ENCODE data around the gene MANSC1. TPM values are rescaled to one million over a fixed set of nuclear protein-coding genes. Genes with fewer than 3 reads are reported as not detected.
"Not testable (repeated sequence)": the region's sequence is repeated elsewhere in the genome, so short reads cannot be mapped to it uniquely, and the experiment has no call there.

Gene MANSC1
- total RNA-seq, 1 experiment from 2014 or later, result 5.1 TPM

- in situ Hi-C loops (cut with HindIII; ENCODE audit: low pct_unique_long_range_greater_than_20kb, low sequenced_read_pairs), result no loop called here
- no peak for DNase-seq (ENCODE audit: low read depth)
Measured at GRCh38 chr12:12367482-12367998, 17.5 kb upstream of the MANSC1 start.

GRCh38 chr12:12366701-12367481, 16.8 kb upstream of the MANSC1 start:
- no peak for DNase-seq (ENCODE audit: low read depth)
- in situ Hi-C loops (cut with HindIII; ENCODE audit: low pct_unique_long_range_greater_than_20kb, low sequenced_read_pairs), result no loop called here

GRCh38 chr12:12365931-12366431, 15.9 kb upstream of the MANSC1 start:
- in situ Hi-C loops (cut with HindIII; ENCODE audit: low pct_unique_long_range_greater_than_20kb, low sequenced_read_pairs), result no loop called here

GRCh38 chr12:12365446-12365802, 15.4 kb upstream of the MANSC1 start:
- no peak for DNase-seq (ENCODE audit: low read depth)
- in situ Hi-C loops (cut with HindIII; ENCODE audit: low pct_unique_long_range_greater_than_20kb, low sequenced_read_pairs), result no loop called here

More at GRCh38 chr12:12365931-12366431, 15.9 kb upstream of the MANSC1 start:
- DNase-seq (ENCODE audit: low read depth), result no peak

GRCh38 chr12:12364787-12365445, 14.9 kb upstream of the MANSC1 start:
- in situ Hi-C loops (cut with HindIII; ENCODE audit: low pct_unique_long_range_greater_than_20kb, low sequenced_read_pairs), result no loop called here

GRCh38 chr12:12358528-12358927, 8.5 kb upstream of the MANSC1 start:
- no peak for DNase-seq (ENCODE audit: low read depth)
- in situ Hi-C loops (cut with HindIII; ENCODE audit: low pct_unique_long_range_greater_than_20kb, low sequenced_read_pairs), result no loop called here

More at GRCh38 chr12:12364787-12365445, 14.9 kb upstream of the MANSC1 start:
- no peak for DNase-seq (ENCODE audit: low read depth)

- no peak for DNase-seq (ENCODE audit: low read depth)
- in situ Hi-C loops (cut with HindIII; ENCODE audit: low pct_unique_long_range_greater_than_20kb, low sequenced_read_pairs), result no loop called here
Measured at GRCh38 chr12:12357719-12358461, 7.8 kb upstream of the MANSC1 start.

GRCh38 chr12:12356896-12357718, 7.1 kb upstream of the MANSC1 start, which contains the start of gene BORCS5:
TSS of gene BORCS5 (plus strand) at chr12:12357078. CDS start at chr12:12357452, 374 bp downstream.
- DNase-seq (ENCODE audit: low read depth), result peak; percentile 95
- in situ Hi-C loops (cut with HindIII; ENCODE audit: low pct_unique_long_range_greater_than_20kb, low sequenced_read_pairs), result no loop called here

- in situ Hi-C loops (cut with HindIII; ENCODE audit: low pct_unique_long_range_greater_than_20kb, low sequenced_read_pairs), result no loop called here
- DNase-seq (ENCODE audit: low read depth), result no peak
Measured at GRCh38 chr12:12356467-12356895, 6.4 kb upstream of the MANSC1 start.

- in situ Hi-C loops (cut with HindIII; ENCODE audit: low pct_unique_long_range_greater_than_20kb, low sequenced_read_pairs), result no loop called here
Measured at GRCh38 chr12:12353807-12354206, 3.8 kb upstream of the MANSC1 start.

GRCh38 chr12:12353276-12353675, 3.2 kb upstream of the MANSC1 start:
- in situ Hi-C loops (cut with HindIII; ENCODE audit: low pct_unique_long_range_greater_than_20kb, low sequenced_read_pairs), result no loop called here
- DNase-seq (ENCODE audit: low read depth), result no peak

More at GRCh38 chr12:12353807-12354206, 3.8 kb upstream of the MANSC1 start:
- no peak for DNase-seq (ENCODE audit: low read depth)

GRCh38 chr12:12351468-12352185, 1.6 kb upstream of the MANSC1 start:
- DNase-seq (ENCODE audit: low read depth); in situ Hi-C loops (cut with HindIII; ENCODE audit: low pct_unique_long_range_greater_than_20kb, low sequenced_read_pairs): not testable (repeated sequence)

GRCh38 chr12:12350868-12351463, 924 bp upstream of the MANSC1 start:
- peak; percentile 77 for DNase-seq (ENCODE audit: low read depth)
- in situ Hi-C loops (cut with HindIII; ENCODE audit: low pct_unique_long_range_greater_than_20kb, low sequenced_read_pairs), result no loop called here

GRCh38 chr12:12338527-12339168, 11.4 kb downstream of the MANSC1 start:
- DNase-seq (ENCODE audit: low read depth), result no peak
- in situ Hi-C loops (cut with HindIII; ENCODE audit: low pct_unique_long_range_greater_than_20kb, low sequenced_read_pairs), result loop anchor here (25.0 kb wide), 1 partner anchor 251 kb away; no protein-coding TSS in a partner anchor

- DNase-seq (ENCODE audit: low read depth), result no peak
- in situ Hi-C loops (cut with HindIII; ENCODE audit: low pct_unique_long_range_greater_than_20kb, low sequenced_read_pairs), result loop anchor here (25.0 kb wide), 1 partner anchor 249 kb away; no protein-coding TSS in a partner anchor
Measured at GRCh38 chr12:12336511-12336910, 13.5 kb downstream of the MANSC1 start.

- in situ Hi-C loops (cut with HindIII; ENCODE audit: low pct_unique_long_range_greater_than_20kb, low sequenced_read_pairs), result loop anchor here (25.0 kb wide), 1 partner anchor 249 kb away; no protein-coding TSS in a partner anchor
- DNase-seq (ENCODE audit: low read depth), result peak; percentile 58
Measured at GRCh38 chr12:12336049-12336411, 14.0 kb downstream of the MANSC1 start.

Data from Caki2 (cell line).